Testis (tissue), 5 donors: ENCODE measurements around the gene RUVBL1. TPM values are rescaled to one million over a fixed set of nuclear protein-coding genes. Genes with fewer than 3 reads are reported as not detected.

Experiments
- DNase-seq: peaks from one replicate; pipeline ENCODE4 v3.0.0-alpha.2; 2019
- H3K27ac ChIP-seq, 2 donors: fragments of 200-600 bp; sonication (generic); one replicate each; pipeline ENCODE4 v1.5.1; 2019
- H3K27me3 ChIP-seq: fragments of 200-600 bp; sonication (generic); one replicate; pipeline ENCODE4 v1.5.1; 2019
- H3K36me3 ChIP-seq: fragments of 200-600 bp; sonication (generic); one replicate; pipeline ENCODE4 v1.5.1; 2017; ENCODE audit warnings: low read depth; ENCODE audit errors: missing control alignments
- H3K4me1 ChIP-seq: fragments of 200-600 bp; sonication (generic); one replicate; pipeline ENCODE4 v1.5.1; 2019
- H3K4me3 ChIP-seq, 2 donors: fragments of 200-600 bp; sonication (generic); one replicate each; pipeline ENCODE4 v1.5.1; 2017 to 2019
- H3K9me3 ChIP-seq: fragments of 200-600 bp; sonication (generic); one replicate; pipeline ENCODE4 v1.5.1; 2017
- POLR2A ChIP-seq: fragments of 450-650 bp; IDR thresholded peaks from one replicate; pipeline ENCODE4 v1.6.1; 2017; ENCODE audit warnings: antibody characterized with exemption, mild to moderate bottlenecking, moderate library complexity
- WGBS, 2 donors: methylation state at CpG; one replicate each; pipeline ENCODE4 v1.1.5; 2018; 5-methylcytosine and 5-hydroxymethylcytosine counted together
- intact Hi-C: fragments of 100-400 bp; cut with DNase I; formaldehyde crosslinking; loops from one replicate; pipeline ENCODE4 v1.15.1; 2023; ENCODE audit warnings: low total_unique reads
- long read RNA-seq, 2 donors: transcript quantifications; one replicate each; lab custom pipeline, GENCODE V29; 2026
- polyA plus RNA-seq: library from polyadenylated mRNA; stranded (reverse); fragments of 350-450 nt; fragmentation: Illumina TruSeq; extraction: RNeasy Lipid Tissue Mini Kit (QIAGEN cat#74804); gene quantifications from one replicate; pipeline ENCODE4 v1.2.3, GENCODE V29; 2014; ENCODE audit warnings: low read depth, low replicate concordance; ENCODE audit not compliant: insufficient read depth
- total RNA-seq, 2 donors: library from RNA; depleted of rRNA; stranded (reverse); fragments of >200 nt; gene quantifications; one replicate each; pipeline ENCODE4 v1.2.3, GENCODE V29; 2016
- TF ChIP-seq, protein P1 (sequence below), 3 experiments: fragments of 450-650 bp in 2 of 3; fragments of 200-600 bp in 1 of 3; sonication (generic) in 1 of 3; IDR thresholded peaks; one replicate each; pipeline ENCODE4 v1.5.1; 2016 to 2019; ENCODE audit warnings: antibody characterized with exemption in 3 of 3, mild to moderate bottlenecking in 2 of 3, moderate library complexity in 1 of 3

Gene RUVBL1
- total RNA-seq, result 10 to 100 TPM; 42.9 to 52.9 TPM
- 70.1 TPM for polyA plus RNA-seq
- long read RNA-seq, donor 1, full-length matches to known transcripts, result 27 of 36 reads
- long read RNA-seq, donor 1, partial matches to known transcripts, result 9 of 36 reads
- long read RNA-seq, donor 1, other reads (novel, unspliced or antisense), result 0 of 36 reads
- long read RNA-seq, donor 2, full-length matches to known transcripts, result 16 of 27 reads
- long read RNA-seq, donor 2, partial matches to known transcripts, result 11 of 27 reads
- long read RNA-seq, donor 2, other reads (novel, unspliced or antisense), result 0 of 27 reads

- intact Hi-C loops, result no loop called here
- Histone ChIP-seq H3K9me3 (no peaks in the 10 kb centered on the region), H3K36me3 (no peaks in the 10 kb centered on the region), H3K27me3 (no peaks in the 10 kb centered on the region), H3K4me3 (peak within 1 kb of the TSS; percentile 65 to 72), H3K27ac (peak within 1 kb of the TSS in 1 of 2 donors; percentile 48), H3K4me1 (no peaks in the 10 kb centered on the region)
- 2 to 6% methylated on average over 14 to 47 of the region's 47 CpGs for WGBS, 2 donors
- peak; percentile 99 for DNase-seq
- no peak for TF ChIP-seq POLR2A
- TF ChIP-seq, protein P1, sequence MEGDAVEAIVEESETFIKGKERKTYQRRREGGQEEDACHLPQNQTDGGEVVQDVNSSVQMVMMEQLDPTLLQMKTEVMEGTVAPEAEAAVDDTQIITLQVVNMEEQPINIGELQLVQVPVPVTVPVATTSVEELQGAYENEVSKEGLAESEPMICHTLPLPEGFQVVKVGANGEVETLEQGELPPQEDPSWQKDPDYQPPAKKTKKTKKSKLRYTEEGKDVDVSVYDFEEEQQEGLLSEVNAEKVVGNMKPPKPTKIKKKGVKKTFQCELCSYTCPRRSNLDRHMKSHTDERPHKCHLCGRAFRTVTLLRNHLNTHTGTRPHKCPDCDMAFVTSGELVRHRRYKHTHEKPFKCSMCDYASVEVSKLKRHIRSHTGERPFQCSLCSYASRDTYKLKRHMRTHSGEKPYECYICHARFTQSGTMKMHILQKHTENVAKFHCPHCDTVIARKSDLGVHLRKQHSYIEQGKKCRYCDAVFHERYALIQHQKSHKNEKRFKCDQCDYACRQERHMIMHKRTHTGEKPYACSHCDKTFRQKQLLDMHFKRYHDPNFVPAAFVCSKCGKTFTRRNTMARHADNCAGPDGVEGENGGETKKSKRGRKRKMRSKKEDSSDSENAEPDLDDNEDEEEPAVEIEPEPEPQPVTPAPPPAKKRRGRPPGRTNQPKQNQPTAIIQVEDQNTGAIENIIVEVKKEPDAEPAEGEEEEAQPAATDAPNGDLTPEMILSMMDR (IDR thresholded peaks at IDR 0.05), result no peak
Measured at GRCh38 chr3:128123538-128124368, at the start of gene RUVBL1. Gene RUVBL1 (minus strand): TSS chr3:128123812. CDS start chr3:128123724, 88 bp downstream.

- H3K4me3 ChIP-seq, result no peak overlapping the region
- no peaks in the 10 kb centered on the region for H3K27me3 ChIP-seq
- DNase-seq, result no peak
- H3K27ac ChIP-seq, result no peak overlapping the region
- no peaks in the 10 kb centered on the region for H3K9me3 ChIP-seq
- 81 to 86% methylated on average over 8 of the region's 8 CpGs for WGBS, 2 donors
- intact Hi-C loops, result loop anchor here (5.0 to 10.0 kb wide), 2 partner anchors 252 to 324 kb away; no protein-coding TSS in a partner anchor
- H3K36me3 ChIP-seq, result no peaks in the 10 kb centered on the region
- no peak for TF ChIP-seq POLR2A
- TF ChIP-seq, protein P1 (IDR thresholded peaks at IDR 0.05), result no peak
- no peaks in the 10 kb centered on the region for H3K4me1 ChIP-seq
Measured at GRCh38 chr3:128173200-128173599, 49.6 kb upstream of the RUVBL1 start.

- Histone ChIP-seq H3K4me3 (no peak overlapping the region), H3K9me3 (no peaks in the 10 kb centered on the region), H3K4me1 (no peaks in the 10 kb centered on the region), H3K27ac (no peak overlapping the region), H3K36me3 (no peaks in the 10 kb centered on the region), H3K27me3 (no peaks in the 10 kb centered on the region)
- WGBS, 2 donors, result 25 to 36% methylated on average over 5 of the region's 5 CpGs
- intact Hi-C loops, result loop anchor here (5.0 to 10.0 kb wide), 2 partner anchors 254 to 326 kb away; no protein-coding TSS in a partner anchor
- peak; percentile 82 for DNase-seq
- TF ChIP-seq, protein P1 (IDR thresholded peaks at IDR 0.05), result peak; percentile 66 to 77 (median 73)
- TF ChIP-seq POLR2A, result no peak
Measured at GRCh38 chr3:128170866-128171516, 47.4 kb upstream of the RUVBL1 start.

- 91 to 95% methylated on average over 4 of the region's 4 CpGs for WGBS, 2 donors
- Histone ChIP-seq H3K36me3 (no peaks in the 10 kb centered on the region), H3K9me3 (no peaks in the 10 kb centered on the region), H3K4me1 (no peaks in the 10 kb centered on the region), H3K27ac (no peak overlapping the region), H3K4me3 (no peak overlapping the region), H3K27me3 (no peaks in the 10 kb centered on the region)
- TF ChIP-seq, protein P1 (IDR thresholded peaks at IDR 0.05), result no peak
- no peak for TF ChIP-seq POLR2A
- intact Hi-C loops, result no loop called here
- no peak for DNase-seq
Measured at GRCh38 chr3:128168836-128169235, 45.2 kb upstream of the RUVBL1 start.
